KG1 (cell line): ENCODE data around the gene SIRT1.
"Not testable (repeated sequence)": the region's sequence is repeated elsewhere in the genome, so short reads cannot be mapped to it uniquely, and the experiment has no call there.

Source experiments
- DNase-seq: peaks from one replicate; lab custom pipeline; 2025; lab: John Stamatoyannopoulos, UW

Gene SIRT1

GRCh38 chr10:67877421-67877820, 7.0 kb upstream of the SIRT1 start:
- not testable (repeated sequence) for DNase-seq

- DNase-seq: no peak
Observed at GRCh38 chr10:67878133-67878532, 6.3 kb upstream of the SIRT1 start.

- no peak for DNase-seq
Observed at GRCh38 chr10:67883710-67884312, 645 bp upstream of the SIRT1 start.

- peak; percentile 14 for DNase-seq
Observed at GRCh38 chr10:67884842-67885670, 600 bp downstream of the SIRT1 start.

- no peak for DNase-seq
Observed at GRCh38 chr10:67893637-67894036, 9.2 kb downstream of the SIRT1 start.

- no peak for DNase-seq
Observed at GRCh38 chr10:67903581-67903980, 19.1 kb downstream of the SIRT1 start.

GRCh38 chr10:67912331-67912946, 28.0 kb downstream of the SIRT1 start:
- DNase-seq: no peak

GRCh38 chr10:67914777-67915340, 30.4 kb downstream of the SIRT1 start:
- DNase-seq: no peak

- DNase-seq: no peak
Observed at GRCh38 chr10:67917169-67917568, 32.7 kb downstream of the SIRT1 start.

GRCh38 chr10:67917679-67918078, 33.2 kb downstream of the SIRT1 start:
- DNase-seq: no peak

GRCh38 chr10:67921065-67921464, 36.6 kb downstream of the SIRT1 start:
- no peak for DNase-seq

GRCh38 chr10:67923551-67923950, 39.1 kb downstream of the SIRT1 start:
- DNase-seq: no peak

GRCh38 chr10:67924136-67924535, 39.7 kb downstream of the SIRT1 start:
- DNase-seq: no peak

GRCh38 chr10:67925449-67926005, 41.1 kb downstream of the SIRT1 start:
- DNase-seq: no peak

GRCh38 chr10:67926951-67927350, 42.5 kb downstream of the SIRT1 start:
- DNase-seq: no peak

- no peak for DNase-seq
Observed at GRCh38 chr10:67933199-67933598, 48.7 kb downstream of the SIRT1 start.

- DNase-seq: no peak
Observed at GRCh38 chr10:67934336-67934735, 49.9 kb downstream of the SIRT1 start.

- DNase-seq: no peak
Observed at GRCh38 chr10:67935223-67935622, 50.8 kb downstream of the SIRT1 start.

GRCh38 chr10:67936416-67936815, 52.0 kb downstream of the SIRT1 start:
- DNase-seq: no peak

- no peak for DNase-seq
Observed at GRCh38 chr10:67943917-67944316, 59.5 kb downstream of the SIRT1 start.

GRCh38 chr10:67955614-67956013, 71.2 kb downstream of the SIRT1 start:
- DNase-seq: no peak

- DNase-seq: no peak
Observed at GRCh38 chr10:67959839-67960476, 75.5 kb downstream of the SIRT1 start.
